ENCODE results near the gene HNRNPL.
"Not testable (repeated sequence)": the region's sequence is repeated elsewhere in the genome, so short reads cannot be mapped to it uniquely, and the experiment has no call there.

Gene HNRNPL

DNA sequence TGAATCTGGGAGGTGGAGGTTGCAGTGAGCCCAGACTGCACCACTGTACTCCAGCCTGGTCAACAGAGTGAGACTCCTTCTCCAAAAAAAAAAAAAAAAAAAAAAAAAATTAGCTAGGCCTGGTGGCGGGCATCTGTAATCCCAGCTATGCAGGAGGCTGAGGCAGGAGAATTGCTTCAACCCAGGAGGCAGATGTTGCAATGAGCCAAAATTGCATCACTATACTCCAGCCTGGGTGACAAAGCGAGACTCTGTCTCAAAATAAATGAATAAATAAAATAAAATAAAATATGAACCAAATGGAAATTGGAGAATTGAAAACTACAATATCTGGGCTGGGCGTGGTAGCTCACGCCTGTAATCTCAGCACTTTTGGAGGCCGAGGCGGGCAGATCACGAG lies 20.6 kb downstream of the HNRNPL start:
- not testable (repeated sequence) for DNase-seq

DNA sequence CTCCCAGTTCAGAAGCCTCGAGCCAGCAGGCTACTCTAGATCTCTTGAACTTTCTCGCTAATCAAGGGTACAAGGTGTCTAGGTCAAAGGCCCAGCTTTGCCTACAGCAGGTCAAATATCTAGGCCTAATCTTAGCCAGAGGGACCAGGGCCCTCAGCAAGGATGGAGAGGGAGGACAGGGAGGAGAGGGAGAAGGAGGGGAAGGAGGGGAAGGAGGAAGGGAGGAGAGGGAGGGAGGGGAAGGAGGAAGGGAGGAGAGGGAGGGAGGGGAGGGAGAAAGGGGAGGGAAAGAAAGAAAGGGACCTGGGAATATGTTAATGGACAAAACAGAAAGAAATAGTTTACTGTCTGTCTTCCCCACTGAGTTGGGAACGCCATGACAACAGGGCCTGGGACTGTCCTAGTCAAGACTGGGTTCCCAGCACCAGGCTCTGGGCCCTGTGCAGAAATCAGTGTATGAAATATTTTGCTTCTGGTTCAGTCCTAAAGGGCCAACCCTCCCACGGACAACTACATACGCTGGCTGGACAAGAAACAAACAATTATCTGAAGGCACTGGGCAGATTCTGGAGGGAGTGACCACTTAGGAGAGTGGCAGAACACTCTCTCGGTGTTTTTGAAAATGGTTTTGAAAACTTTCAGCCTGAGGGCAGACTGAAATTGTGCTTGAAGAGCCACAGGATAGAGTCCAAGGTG lies 22.8 kb downstream of the HNRNPL start:
- DNase-seq = no peak

DNA sequence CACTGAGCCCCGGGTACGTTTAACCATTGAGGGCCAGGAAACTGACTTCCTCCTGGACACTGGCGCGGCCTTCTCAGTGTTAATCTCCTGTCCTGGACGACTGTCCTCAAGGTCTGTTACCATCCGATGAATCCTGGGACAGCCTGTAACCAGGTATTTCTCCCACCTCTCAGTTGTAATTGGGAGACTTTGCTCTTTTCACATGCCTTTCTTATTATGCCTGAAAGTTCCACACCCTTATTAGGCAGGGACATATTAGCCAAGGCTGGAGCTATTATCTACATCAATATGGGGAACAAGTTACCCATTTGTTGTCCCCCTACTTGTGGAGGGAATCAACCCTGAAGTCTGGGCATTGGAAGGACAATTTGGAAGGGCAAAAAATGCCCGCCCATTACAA lies 23.9 kb downstream of the HNRNPL start:
- DNase-seq = not testable (repeated sequence)

DNA sequence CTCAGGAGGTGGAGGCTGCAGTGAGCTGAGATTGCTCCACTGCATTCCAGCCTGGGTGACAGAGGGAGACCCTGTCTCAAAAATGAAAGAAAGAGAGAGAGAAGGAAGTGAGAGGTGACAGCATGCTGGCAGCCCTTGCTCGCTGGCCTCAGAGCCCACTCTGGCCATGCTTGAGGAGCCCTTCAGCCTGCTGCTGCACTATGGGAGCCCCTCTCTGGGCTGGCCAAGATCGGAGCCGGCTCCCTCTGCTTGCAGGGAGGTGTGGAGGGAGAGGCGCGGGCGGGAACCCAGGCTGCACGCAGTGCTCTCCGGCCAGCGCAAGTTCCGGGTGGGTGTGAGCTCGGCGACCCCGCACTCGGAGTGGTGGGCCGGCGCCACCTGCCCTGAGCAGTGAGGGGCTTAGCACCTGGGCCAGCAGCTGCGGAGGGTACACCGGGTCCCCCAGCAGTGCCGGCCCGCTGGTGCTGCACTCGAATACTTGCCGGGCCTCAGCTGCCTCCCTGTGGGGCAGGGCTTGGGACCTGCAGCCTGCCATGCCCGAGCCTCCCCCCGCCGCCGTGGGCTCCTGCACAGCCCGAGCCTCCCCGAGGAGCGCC lies 28.5 kb downstream of the HNRNPL start:
- not testable (repeated sequence) for DNase-seq

DNA sequence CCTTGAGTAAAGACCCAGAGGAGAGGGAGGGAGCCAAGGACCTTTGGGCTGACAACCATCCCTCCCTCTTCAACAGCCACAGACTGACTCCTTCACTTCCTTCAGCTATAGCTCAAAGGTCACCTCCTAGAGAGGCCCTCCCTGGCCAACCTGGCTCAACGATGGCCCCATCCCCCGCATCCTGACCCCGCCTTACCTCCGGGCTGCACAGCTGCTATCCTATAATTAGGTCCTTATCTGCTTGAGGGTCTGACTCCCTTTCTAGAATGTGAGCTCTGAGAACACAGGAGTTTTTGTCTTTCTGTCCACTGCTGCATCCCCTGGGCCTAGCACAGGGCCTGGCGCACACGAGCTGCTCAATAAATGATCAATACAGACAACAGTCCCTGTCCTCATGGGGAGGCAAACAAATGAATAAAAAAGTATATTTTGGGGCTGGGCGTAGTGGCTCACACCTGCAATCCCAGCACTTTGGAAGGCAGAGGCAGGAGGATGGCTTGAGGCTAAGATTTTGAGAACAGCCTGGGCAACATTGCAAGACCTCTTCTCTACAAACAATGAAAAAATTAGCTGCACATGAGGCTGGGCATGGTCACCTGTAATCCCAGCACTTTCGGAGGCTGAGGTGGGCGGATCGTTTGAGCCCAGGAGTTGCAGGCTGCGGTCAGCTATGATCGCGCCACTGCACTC lies 30.4 kb downstream of the HNRNPL start:
- DNase-seq = no peak

DNA sequence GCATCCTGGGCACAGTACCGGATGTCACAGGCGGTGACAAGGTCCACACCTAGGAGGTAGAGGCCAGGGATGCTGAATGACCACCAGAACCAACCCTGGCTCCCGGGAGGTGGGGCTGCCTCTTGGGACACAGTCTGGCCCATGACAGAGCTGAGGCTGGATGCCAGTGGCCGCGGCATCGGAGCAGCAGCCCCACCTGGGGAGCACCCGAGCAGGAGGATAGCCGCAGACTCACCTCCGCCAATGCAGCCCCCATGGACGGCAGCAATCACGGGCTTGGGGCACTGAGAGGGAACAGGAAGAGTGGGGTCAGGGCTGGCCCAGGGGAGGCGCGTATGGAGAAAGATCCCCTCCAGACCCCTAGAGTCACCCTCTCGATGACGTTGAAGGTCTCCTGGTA lies 32.7 kb downstream of the HNRNPL start:
- no peak for DNase-seq

DNA sequence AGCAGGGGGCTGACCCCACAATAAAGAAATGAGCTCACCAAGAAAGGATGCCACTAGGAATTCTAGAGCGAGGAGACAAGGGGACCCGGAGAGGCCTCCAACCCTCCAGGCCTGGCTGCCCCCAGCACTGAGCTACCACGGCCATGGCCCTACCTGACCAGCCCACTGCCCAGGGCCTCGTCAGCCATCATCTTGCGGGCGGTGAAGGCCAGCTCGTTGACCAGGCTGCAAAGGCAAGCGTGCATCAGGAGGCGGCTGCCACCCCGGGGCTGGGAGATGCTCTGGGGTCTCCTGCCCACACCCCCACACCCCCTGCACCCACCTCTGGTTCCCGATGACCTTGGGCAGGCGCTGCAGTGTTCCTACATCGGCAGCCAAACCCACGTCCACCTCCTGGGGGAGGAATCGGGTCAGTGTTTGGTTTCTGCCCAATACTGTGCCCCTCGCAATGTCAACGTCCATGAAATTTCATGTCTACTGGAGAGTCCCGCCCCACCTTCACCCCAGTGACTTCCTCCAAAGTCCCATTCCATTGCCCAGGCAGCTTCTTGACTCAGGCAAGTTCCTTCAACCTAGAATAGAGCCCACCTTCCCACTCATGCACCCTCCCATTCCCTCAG lies 33.5 kb downstream of the HNRNPL start:
- DNase-seq = no peak

DNA sequence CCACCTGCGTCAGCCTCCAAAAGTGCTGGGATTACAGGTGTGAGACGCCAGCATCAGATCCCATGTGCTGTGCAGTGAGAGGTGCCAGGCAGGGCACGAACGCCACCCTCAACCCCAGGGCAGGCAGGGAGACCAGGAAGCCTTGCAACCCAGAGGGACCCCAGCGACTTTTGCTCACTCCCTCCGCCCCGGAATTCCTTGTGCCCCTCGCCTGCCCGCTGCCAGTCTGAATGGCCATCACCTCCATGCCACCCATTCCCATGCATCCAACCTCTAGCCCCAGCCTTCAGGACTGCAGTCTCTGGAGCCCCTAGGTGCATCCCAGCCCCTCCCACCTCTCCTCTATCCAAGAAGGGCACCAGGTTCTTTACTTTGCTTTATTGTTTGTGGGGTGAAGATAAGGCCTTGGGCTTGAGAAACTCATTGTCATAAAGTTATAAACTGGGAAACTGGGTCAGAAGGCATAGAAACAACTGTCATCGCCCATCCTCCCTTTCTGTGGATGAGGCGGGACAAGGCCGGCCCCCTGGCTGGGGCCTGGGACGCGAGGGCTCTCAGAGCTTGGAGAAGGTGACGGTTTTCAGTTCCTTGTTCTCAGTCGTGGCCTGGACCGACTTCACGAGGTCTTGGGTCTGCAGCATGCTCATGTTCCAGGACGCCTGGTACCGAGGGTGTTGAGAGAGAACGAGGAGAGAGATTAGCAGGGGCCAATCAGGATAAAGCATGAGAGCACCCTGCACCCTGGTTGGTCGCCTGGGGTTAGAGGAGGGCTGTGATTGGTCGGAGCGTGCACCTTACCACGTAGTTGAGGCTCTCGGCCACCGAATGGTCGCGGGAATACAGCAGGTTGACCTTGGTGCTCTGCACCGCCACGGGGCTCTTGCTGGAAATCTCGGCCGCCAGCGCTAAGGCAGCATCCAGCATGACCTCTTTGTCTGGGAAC lies 34.5 kb downstream of the HNRNPL start:
- no peak for DNase-seq

DNA sequence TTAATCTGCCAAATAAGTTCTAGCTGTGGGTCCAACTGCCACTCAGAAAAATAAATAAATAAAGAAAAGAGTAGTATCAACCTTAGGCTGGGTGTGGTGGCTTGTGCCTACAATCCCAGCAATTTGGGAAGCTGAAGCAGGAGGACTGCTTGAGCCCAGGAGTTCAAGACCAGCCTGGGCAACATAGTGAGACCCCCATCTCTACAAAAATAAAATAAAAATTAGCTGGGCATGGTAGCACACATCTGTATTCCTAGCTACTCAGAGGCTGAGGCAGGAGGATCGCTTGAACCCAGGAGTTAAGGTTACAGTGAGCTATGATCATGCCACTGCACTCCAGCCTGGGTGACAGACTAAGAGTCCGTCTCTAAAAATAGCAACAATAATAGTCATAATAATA lies 35.9 kb downstream of the HNRNPL start:
- not testable (repeated sequence) for DNase-seq

DNA sequence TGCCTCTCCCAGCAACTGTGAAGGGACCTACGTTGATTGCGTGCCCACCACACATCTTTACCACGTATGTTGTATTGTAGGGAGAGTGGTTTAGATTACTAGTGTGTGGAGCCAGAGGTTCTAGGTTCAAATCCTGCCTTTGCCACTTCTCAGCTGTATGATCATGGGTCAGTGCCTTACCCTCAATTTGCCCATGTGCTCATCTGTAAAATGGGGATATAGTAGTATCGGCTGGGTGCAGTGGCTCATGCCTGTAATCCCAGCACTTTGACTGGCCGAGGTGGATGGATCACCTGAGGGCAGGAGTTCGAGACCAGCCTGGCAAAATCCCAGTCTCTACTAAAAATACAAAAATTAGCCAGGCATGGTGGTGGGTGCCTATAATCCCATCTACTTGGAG lies 36.5 kb downstream of the HNRNPL start:
- no peak for DNase-seq

DNA sequence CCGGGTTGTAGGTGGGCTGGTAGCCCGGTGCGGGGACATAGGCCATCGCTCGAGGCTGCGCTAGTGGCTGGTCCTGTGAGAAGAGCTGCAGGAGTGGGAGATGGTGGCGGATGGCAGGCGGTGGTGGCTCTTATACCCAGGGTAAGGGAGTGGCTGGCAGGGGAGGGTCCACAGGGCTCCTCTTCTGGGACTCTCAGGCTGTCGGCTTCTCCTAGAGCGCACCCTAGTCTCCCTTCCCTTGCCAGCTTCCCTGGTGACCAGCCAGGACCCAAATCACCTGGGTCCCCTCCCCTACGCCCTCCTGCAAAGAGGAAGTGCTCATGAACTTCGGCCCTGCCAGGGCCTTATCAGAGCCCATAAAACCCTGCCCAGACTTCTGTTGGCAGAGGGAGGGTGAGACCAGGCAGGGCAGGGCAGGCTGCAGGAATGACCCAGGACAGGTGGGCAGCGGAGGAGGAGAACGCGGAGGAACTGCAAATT lies 36.9 kb downstream of the HNRNPL start, which contains the start of gene LGALS4:
Gene LGALS4 (minus strand): TSS at position 105 of the 480 bp plus-strand sequence. CDS start 59 bp downstream, at position 46.
- no peak for DNase-seq

DNA sequence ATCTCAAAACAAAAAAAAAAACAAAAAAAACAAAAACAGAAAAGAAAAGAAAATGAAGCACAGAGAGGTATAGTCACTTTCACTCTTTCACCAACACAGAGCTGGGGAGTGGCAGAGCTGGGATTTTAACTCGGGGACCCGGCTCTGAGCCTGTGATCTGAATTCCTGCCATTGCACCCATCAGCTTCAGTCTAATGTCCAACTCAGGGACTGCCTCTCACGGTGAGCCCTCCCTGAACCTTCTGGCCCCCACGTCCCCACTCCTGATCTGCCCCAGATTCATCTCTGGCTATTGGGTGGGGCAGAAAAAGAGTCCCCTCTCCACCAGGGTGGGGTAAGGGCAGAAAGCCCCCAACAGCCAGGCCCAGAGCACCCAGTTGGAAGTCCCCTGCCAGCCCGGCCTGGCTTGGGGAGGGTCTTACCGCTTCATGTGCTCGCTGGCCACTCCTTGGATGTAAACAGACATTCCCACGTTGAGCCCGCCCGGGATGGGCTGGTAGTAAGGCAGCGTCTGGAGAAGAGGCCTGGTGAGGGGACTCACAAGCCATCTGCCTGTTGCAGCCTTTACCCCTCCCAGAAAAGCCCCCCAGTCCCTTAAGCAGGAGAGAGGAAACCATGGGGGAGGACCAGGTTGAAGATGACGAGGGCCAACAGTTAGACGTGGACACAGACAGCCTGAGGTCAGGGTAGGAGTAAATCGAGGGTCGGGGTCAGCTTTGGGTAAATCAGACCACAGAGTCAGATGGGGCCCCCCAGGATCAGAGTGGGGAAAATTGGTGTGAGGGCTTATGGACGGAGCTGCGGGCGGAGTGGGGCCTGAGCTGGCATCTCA lies 37.6 kb downstream of the HNRNPL start:
- DNase-seq = no peak

DNA sequence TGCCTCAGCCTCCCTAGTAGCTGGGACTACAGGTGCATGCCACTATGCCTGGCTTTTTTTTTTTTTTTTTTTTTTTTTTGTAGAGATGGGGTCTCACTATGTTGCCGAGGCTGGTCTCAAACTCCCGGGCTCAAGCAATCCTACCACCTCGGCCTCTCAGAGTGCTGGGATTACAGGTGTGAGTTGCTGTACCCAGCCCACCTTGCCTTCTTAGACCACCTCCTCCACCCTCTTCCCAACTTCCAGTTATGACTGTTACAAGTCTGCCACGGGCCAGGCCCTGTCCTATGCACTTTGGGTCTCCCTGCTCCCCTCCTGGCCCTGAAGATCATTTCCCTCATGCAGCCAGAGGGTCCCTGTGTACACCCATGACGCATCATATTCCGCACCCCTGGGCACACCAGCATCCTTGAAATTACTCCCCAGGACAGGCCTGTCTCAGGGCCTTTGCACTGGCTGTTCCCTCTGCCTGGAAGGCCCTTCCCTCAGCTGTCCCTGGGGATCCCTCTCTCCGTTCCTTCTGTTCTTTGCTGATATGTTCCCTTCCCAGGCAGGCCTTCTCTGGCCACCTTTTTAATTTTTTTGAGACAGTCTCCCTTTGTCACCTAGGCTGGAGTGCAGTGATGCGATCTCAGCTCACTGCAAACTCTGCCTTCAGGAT lies 40.1 kb downstream of the HNRNPL start:
- no peak for DNase-seq

DNA sequence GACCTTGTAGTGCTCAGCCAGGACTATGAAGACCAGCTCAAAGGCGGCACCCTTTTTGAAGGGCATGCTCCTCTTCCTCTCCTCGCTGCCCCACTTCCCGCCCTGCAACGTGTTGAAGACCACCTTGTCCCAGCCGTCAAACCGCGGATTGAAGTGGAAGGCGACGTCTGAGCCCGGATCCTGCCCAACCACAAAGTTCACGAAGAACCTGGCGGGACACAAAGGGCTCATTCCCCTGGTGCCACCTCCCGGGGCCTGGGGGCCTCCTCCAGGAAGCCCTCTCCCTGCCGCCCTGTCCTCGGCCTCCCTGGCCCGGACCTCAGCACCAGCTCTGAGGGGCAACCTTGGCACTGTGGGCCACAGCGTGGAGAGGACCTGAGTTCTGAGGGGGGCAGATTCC lies 41.0 kb downstream of the HNRNPL start:
- DNase-seq = no peak

DNA sequence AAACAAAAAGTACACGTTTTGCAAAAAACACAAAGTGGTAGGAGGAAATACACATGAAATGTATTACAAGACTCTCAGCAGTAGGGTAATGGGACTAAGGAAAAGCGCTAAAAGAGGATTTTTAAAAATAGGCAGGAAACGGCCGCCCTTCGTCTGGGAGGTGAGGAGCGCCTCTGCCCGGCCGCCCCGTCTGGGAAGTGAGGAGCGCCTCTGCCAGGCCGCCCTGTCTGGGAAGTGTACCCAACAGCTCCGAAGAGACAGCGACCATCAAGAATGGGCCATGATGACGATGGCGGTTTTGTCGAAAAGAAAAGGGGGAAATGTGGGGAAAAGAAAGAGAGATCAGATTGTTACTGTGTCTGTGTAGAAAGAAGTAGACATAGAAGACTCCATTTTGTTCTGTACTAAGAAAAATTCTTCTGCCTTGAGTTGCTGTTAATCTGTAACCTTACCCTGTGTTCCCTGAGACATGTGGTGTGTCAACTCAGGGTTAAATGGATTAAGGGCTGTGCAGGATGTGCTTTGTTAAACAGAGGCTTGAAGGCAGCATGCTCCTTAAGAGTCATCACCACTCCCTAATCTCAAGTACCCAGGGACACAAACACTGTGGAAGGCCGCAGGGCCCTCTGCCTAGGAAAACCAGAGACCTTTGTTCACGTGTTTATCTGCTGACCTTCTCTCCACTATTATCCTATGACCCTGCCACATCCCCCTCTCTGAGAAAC lies 42.2 kb downstream of the HNRNPL start:
- not testable (repeated sequence) for DNase-seq

DNA sequence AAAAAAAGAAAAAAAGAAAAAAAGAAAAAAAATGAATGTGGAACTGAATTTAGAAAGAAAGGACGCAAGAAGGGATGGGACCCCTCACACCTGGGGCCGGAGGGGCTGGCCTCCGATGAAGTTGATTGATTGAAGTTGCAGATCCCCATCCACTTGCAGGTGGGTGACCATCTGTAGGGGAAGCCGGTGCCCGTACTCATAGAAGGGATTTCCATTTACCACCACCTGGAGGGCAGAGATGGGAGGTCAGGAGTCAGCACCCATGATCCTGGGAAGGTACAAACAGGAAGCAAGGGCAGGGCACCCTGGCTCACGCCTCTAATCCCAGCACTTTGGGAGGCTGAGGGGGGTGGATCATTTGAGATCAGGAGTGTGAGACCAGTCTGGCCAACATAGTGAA lies 43.4 kb downstream of the HNRNPL start:
- DNase-seq = no peak

DNA sequence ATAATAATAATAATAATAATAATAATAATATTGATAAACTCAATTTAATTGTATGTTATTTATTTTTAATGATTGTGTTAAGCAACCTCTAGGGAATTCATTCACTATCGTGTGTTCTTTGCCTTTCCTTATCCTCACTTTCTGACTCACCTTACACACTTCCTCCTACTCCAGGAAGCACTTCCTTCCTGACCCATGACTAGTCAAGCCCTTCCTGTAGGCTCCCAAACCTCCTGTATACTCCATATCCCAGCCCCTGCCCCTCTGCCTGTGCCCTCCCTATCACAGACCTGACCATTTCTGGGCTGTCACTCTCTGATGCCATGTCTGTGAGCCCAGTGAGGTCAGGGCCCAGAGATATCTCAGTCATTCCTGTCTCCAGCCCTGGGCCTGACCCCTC lies 44.6 kb downstream of the HNRNPL start:
- no peak for DNase-seq

DNA sequence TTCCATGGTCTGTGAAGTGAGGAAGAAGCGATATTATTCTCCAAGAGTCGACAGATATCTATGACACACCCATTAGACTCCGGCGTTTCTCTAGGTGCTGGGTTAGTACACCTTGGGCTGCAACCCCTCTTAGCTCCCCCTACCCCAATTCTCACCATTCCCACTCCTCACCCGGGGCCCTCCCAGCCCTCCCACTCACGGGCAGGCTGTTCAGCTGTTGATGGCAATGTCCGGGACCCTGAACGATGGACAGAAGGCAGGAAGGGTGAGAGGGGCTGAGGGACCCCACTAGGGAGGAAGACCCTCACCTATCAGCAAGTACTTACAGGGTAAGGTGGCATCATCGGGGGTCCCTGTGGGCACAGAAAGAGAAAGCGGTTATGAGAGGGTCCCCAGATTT lies 46.2 kb downstream of the HNRNPL start:
- DNase-seq = no peak

DNA sequence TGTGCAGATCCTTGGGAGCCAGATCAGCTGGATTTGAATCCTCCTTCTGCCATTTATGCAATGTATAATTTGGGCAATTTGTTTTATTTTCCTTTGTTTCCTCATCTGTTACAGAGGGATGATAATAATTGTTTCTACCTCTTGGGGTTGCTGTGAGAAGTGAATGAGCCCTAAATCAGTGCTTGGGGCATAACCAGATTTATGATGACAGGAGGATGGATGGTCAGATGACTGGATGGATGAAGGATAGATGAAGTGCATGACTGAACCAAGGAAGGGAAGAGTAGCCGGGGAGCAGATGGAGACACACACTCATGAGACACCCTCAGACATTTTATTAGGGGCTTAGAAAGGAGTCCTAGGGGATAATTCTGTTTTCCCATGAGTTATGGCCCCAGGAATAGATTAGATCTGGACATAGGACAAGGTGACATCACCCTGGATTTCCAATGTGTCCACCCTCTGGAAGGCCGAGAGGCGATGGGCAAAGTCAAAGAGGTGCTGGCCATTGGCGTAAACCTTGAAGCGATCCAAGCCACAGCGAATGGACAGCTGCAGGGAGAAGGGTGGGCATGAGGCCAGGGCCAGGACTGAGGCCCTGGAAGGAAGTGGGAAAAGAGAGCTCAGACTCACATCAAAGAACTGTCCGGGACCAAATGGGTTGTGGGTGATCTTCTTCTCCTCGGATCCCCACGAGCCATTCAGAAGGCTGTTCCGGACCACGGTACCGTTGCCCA lies 48.3 kb downstream of the HNRNPL start:
- no peak for DNase-seq

All from fibroblast of skin of back (primary cell).